ENCODE data around the gene EIPR1.

DNA sequence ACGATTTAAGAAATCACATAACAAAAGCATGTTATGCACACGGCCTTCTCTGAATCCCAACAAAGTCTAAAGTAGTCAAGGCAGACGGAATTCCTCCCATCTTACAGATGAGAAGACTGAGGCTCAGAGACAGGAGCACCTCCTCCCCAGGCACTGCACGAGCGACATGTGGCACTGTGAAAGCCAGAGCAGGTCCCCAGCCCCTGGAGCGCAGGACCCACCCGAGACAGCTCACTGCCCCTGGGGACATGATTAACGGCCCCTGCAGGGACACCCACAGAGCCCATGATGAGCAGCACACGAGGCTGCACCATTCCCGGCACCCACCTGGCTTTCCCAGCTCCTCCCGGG, 53.6 kb downstream of the EIPR1 start:
- TF ChIP-seq POLR2A (IDR thresholded peaks at IDR 0.05; ENCODE audit: low read depth, low read length) (no peak), MAFK (IDR thresholded peaks at IDR 0.05; ENCODE audit: low read depth, low read length) (no peak), BHLHE40 (IDR thresholded peaks at IDR 0.05; ENCODE audit: low read depth, low read length) (no peak), CEBPB (IDR thresholded peaks at IDR 0.05; ENCODE audit: low read depth, low read length) (no peak), RAD21 (IDR thresholded peaks at IDR 0.05; ENCODE audit: low read length) (no peak), MAZ (IDR thresholded peaks at IDR 0.05; ENCODE audit: borderline replicate concordance, low read depth, low read length) (no peak), SMC3 (IDR thresholded peaks at IDR 0.05; ENCODE audit: low read depth, low read length) (no peak), RFX5 (IDR thresholded peaks at IDR 0.05; ENCODE audit: low read depth, low read length) (no peak), CHD1 (IDR thresholded peaks at IDR 0.05; ENCODE audit: low read depth, low read length) (no peak), FOS (IDR thresholded peaks at IDR 0.05; ENCODE audit: low read depth, low read length) (no peak)
- TF ChIP-seq, protein P1, sequence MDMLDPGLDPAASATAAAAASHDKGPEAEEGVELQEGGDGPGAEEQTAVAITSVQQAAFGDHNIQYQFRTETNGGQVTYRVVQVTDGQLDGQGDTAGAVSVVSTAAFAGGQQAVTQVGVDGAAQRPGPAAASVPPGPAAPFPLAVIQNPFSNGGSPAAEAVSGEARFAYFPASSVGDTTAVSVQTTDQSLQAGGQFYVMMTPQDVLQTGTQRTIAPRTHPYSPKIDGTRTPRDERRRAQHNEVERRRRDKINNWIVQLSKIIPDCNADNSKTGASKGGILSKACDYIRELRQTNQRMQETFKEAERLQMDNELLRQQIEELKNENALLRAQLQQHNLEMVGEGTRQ (IDR thresholded peaks at IDR 0.05; ENCODE audit: low read depth, low read length) = no peak
- TF ChIP-seq, protein P2, sequence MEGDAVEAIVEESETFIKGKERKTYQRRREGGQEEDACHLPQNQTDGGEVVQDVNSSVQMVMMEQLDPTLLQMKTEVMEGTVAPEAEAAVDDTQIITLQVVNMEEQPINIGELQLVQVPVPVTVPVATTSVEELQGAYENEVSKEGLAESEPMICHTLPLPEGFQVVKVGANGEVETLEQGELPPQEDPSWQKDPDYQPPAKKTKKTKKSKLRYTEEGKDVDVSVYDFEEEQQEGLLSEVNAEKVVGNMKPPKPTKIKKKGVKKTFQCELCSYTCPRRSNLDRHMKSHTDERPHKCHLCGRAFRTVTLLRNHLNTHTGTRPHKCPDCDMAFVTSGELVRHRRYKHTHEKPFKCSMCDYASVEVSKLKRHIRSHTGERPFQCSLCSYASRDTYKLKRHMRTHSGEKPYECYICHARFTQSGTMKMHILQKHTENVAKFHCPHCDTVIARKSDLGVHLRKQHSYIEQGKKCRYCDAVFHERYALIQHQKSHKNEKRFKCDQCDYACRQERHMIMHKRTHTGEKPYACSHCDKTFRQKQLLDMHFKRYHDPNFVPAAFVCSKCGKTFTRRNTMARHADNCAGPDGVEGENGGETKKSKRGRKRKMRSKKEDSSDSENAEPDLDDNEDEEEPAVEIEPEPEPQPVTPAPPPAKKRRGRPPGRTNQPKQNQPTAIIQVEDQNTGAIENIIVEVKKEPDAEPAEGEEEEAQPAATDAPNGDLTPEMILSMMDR (conservative IDR thresholded peaks at IDR 0.05; ENCODE audit: low read depth, low read length) = no peak
- TF ChIP-seq, protein P3, sequence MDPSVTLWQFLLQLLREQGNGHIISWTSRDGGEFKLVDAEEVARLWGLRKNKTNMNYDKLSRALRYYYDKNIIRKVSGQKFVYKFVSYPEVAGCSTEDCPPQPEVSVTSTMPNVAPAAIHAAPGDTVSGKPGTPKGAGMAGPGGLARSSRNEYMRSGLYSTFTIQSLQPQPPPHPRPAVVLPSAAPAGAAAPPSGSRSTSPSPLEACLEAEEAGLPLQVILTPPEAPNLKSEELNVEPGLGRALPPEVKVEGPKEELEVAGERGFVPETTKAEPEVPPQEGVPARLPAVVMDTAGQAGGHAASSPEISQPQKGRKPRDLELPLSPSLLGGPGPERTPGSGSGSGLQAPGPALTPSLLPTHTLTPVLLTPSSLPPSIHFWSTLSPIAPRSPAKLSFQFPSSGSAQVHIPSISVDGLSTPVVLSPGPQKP (IDR thresholded peaks at IDR 0.05; ENCODE audit: borderline replicate concordance, low read depth, low read length) = no peak

All from IMR-90 (cell line).